ENCODE measurements around the gene GATB.

DNA sequence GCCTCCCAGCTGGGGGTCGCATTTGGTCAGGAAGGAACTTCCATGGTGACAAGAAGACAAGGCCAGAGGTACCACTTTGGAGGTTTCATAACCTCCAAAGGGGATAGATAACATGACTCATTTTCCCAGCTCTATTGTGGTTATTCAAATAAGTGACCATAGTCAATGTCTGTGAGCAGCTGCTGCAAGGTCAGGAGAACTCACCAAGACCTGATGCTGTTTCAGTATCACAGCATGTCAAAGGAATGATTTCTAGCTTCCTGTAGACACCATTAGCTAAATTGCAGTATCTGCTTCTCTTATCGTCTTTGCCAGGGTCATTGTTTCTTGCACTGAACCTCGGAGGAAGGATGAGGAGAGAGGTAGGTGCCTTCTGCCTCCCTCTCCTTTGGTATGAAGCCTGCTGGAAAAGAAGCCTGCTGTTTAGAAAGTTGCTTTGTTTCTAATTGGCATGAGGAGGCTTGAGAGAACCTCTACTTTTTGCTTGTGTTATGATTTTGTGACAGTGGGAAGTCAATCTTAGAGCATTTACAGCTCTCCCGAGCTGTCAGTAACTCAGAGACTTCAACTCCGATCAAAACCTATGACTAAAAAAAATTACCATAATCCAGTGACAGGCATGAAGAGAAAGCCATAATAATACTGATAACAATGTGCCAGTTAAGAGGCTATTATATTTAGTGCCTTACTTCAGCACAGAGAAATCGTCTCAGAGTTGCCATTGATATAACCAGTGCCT, 38.0 kb upstream of the GATB start:
- TF ChIP-seq, protein P1, sequence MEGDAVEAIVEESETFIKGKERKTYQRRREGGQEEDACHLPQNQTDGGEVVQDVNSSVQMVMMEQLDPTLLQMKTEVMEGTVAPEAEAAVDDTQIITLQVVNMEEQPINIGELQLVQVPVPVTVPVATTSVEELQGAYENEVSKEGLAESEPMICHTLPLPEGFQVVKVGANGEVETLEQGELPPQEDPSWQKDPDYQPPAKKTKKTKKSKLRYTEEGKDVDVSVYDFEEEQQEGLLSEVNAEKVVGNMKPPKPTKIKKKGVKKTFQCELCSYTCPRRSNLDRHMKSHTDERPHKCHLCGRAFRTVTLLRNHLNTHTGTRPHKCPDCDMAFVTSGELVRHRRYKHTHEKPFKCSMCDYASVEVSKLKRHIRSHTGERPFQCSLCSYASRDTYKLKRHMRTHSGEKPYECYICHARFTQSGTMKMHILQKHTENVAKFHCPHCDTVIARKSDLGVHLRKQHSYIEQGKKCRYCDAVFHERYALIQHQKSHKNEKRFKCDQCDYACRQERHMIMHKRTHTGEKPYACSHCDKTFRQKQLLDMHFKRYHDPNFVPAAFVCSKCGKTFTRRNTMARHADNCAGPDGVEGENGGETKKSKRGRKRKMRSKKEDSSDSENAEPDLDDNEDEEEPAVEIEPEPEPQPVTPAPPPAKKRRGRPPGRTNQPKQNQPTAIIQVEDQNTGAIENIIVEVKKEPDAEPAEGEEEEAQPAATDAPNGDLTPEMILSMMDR (IDR thresholded peaks at IDR 0.05; ENCODE audit: low read depth, low read length): no peak
- no peak for TF ChIP-seq EZH2phosphoT487 (IDR thresholded peaks at IDR 0.05; ENCODE audit: low read depth)
